Osteoblast (primary cell): ENCODE data around the gene CPNE4. TPM values are rescaled to one million over a fixed set of nuclear protein-coding genes. Genes with fewer than 3 reads are reported as not detected.
A peak's percentile ranks its signal among the peaks of the same experiment; 100 is the strongest.

Source experiments
- DNase-seq: peaks from one replicate; pipeline ENCODE4 v3.0.0; 2011; ENCODE audit warnings: low spot score, mixed read lengths; ENCODE audit not compliant: insufficient read length; ENCODE audit errors: missing footprints
- H2AFZ ChIP-seq: 2 replicates; pipeline ENCODE4 v1.6.0; 2011; ENCODE audit warnings: mild to moderate bottlenecking, low read length
- H3K27ac ChIP-seq: 2 replicates; pipeline ENCODE4 v1.5.1; 2011; ENCODE audit warnings: mild to moderate bottlenecking, low read depth, low read length, moderate library complexity
- H3K27me3 ChIP-seq: 2 replicates; pipeline ENCODE4 v1.6.0; 2012; ENCODE audit warnings: mild to moderate bottlenecking, control low read depth, inconsistent platforms, low read length, moderate library complexity; ENCODE audit not compliant: insufficient read depth
- H3K36me3 ChIP-seq: 2 replicates; pipeline ENCODE4 v1.5.1; 2011; ENCODE audit warnings: mild to moderate bottlenecking, low read length, control low read depth, moderate library complexity; ENCODE audit not compliant: insufficient read depth
- H3K4me1 ChIP-seq: 2 replicates; pipeline ENCODE4 v1.5.1; 2011; ENCODE audit warnings: mild to moderate bottlenecking, low read length, control low read depth, moderate library complexity; ENCODE audit not compliant: insufficient read depth
- H3K4me2 ChIP-seq: 2 replicates; pipeline ENCODE4 v1.6.0; 2011; ENCODE audit warnings: mild to moderate bottlenecking, low read length; ENCODE audit not compliant: insufficient read depth
- H3K4me3 ChIP-seq: fragments of 200-600 bp; sonication (generic); 3 replicates; pipeline ENCODE4 v1.5.1; 2012; ENCODE audit warnings: mild to moderate bottlenecking, low read length, inconsistent platforms; ENCODE audit not compliant: insufficient read depth
- H3K79me2 ChIP-seq: 2 replicates; pipeline ENCODE4 v1.6.0; 2012; ENCODE audit warnings: mild to moderate bottlenecking, low read length, control low read depth, inconsistent platforms; ENCODE audit not compliant: insufficient read depth
- H3K9me3 ChIP-seq: 2 replicates; pipeline ENCODE4 v1.5.1; 2011; ENCODE audit warnings: low read depth, low read length, control low read depth
- H4K20me1 ChIP-seq: 2 replicates; pipeline ENCODE4 v1.6.0; 2012; ENCODE audit warnings: mild to moderate bottlenecking, low read length, control low read depth; ENCODE audit not compliant: insufficient read depth
- total RNA-seq: library from RNA; depleted of rRNA; stranded (reverse); fragments of >200 nt; gene quantifications from 2 replicates; pipeline ENCODE4 v1.2.3, GENCODE V29; 2012
- TF ChIP-seq, protein P1 (sequence below): IDR thresholded peaks from 2 replicates; pipeline ENCODE4 v1.5.1; 2011; ENCODE audit warnings: mild to moderate bottlenecking, low read depth, low read length, moderate library complexity; ENCODE audit errors: extremely low read depth

Gene CPNE4
- total RNA-seq, 1 donor = not detected

DNA sequence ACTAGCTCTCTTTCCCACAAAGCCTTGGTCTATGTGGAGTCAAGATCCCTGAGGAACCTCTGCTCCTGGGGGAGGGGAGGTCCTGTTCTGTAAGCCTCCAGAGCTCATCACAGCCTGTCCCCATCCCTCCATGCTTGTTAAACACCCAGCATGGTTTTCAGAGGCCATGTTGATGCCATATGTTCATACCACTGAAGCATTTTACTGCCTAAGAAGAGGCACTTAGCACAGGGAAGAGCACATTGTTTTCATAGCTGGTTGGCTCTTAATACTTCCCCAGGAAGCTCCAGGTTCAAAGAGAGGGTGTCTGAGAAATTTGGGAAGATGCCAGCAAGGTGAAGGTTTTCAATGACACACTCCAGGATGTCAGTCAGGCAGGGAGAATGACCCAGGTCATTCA, 25.6 kb downstream of the CPNE4 start:
- no peaks in the 10 kb centered on the region for H3K27me3 ChIP-seq
- no peaks in the 10 kb centered on the region for H4K20me1 ChIP-seq
- H3K4me3 ChIP-seq = no peak overlapping the region
- no peaks in the 10 kb centered on the region for H3K9me3 ChIP-seq
- no peaks in the 10 kb centered on the region for H3K36me3 ChIP-seq
- H3K4me1 ChIP-seq = no peaks in the 10 kb centered on the region
- no peak overlapping the region for H3K27ac ChIP-seq
- no peak overlapping the region for H3K4me2 ChIP-seq
- no peak for DNase-seq
- H3K79me2 ChIP-seq = no peaks in the 10 kb centered on the region
- TF ChIP-seq, protein P1, sequence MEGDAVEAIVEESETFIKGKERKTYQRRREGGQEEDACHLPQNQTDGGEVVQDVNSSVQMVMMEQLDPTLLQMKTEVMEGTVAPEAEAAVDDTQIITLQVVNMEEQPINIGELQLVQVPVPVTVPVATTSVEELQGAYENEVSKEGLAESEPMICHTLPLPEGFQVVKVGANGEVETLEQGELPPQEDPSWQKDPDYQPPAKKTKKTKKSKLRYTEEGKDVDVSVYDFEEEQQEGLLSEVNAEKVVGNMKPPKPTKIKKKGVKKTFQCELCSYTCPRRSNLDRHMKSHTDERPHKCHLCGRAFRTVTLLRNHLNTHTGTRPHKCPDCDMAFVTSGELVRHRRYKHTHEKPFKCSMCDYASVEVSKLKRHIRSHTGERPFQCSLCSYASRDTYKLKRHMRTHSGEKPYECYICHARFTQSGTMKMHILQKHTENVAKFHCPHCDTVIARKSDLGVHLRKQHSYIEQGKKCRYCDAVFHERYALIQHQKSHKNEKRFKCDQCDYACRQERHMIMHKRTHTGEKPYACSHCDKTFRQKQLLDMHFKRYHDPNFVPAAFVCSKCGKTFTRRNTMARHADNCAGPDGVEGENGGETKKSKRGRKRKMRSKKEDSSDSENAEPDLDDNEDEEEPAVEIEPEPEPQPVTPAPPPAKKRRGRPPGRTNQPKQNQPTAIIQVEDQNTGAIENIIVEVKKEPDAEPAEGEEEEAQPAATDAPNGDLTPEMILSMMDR = no peak
- no peak overlapping the region for H2AFZ ChIP-seq

DNA sequence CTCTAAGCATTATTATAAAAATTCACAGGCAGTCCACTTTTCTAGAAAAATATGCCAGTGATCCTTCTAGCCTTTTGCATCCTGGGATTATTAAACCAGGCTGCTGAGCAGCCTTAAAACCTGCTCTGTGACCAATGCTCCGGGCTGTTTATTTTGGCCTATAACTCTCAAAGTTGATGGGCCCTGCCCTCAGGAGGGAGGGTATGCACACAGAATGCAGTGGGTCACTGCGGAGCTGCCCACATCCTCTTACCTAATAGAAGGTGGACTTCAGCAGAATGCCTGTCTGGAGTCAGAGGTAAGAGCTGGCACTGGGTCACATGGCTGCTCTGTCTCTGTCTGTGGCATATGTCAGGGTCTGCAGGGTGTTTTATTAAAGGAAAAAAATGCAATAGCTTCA, 26.0 kb downstream of the CPNE4 start:
- Histone ChIP-seq H3K36me3 (no peaks in the 10 kb centered on the region), H3K4me3 (no peak overlapping the region), H3K4me1 (no peaks in the 10 kb centered on the region), H4K20me1 (no peaks in the 10 kb centered on the region), H3K27ac (no peak overlapping the region), H3K27me3 (no peaks in the 10 kb centered on the region), H3K4me2 (no peak overlapping the region), H3K79me2 (no peaks in the 10 kb centered on the region), H2AFZ (no peak overlapping the region), H3K9me3 (no peaks in the 10 kb centered on the region)
- TF ChIP-seq, protein P1 = no peak
- DNase-seq = no peak

DNA sequence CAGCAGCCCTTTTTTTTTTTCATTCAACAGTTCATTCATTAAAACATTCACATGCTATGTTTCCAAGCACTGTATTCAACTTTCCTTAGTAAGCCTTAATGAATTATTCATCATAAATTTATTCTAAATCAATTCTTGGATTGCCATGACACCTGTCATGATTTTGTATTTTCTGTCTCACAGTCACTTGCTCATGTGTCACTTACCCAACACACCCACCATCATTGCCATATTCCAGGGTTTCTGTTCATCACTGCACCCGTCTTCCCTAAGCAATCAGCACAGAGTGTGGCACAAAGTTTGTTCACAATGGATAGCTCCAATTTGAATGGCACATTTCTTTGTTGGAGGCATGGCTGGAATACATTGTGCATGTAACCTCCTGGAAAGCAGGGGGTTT, 27.2 kb downstream of the CPNE4 start:
- Histone ChIP-seq H4K20me1 (no peaks in the 10 kb centered on the region), H3K27me3 (no peaks in the 10 kb centered on the region), H3K4me1 (no peaks in the 10 kb centered on the region), H3K27ac (no peak overlapping the region), H3K9me3 (no peaks in the 10 kb centered on the region), H3K4me2 (no peak overlapping the region), H2AFZ (no peak overlapping the region), H3K4me3 (no peak overlapping the region), H3K36me3 (no peaks in the 10 kb centered on the region), H3K79me2 (no peaks in the 10 kb centered on the region)
- TF ChIP-seq, protein P1 = no peak
- no peak for DNase-seq

DNA sequence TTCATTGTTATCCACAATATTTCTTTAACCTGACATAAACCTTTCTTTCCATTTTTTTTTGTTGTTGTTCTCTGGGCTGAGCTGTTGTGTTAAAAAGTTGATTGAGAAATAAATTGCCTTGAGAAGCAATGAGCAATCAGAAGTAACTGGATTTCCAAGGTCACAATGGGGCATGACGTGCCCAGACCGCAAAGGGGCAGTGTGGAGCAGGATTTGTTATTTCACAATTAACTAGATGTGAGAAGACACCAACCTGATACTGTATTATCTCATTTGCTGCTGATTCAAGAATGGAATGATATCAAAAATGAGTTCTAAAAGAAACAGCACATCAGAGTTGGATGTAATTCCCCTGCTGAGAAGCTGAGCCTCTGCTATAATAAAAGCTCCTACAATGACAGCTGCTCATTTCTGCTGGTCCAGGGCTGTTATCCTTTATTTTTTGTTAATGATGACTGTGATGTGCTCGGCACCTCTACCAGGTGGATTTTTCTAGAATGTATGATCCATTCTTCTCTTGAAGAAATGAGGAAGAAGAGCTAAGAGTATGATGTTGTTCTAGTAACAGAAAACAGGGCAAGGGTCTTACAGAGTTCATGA, 28.1 kb downstream of the CPNE4 start:
- H3K9me3 ChIP-seq = no peaks in the 10 kb centered on the region
- DNase-seq = peak; percentile 73

More for the DNA sequence above, 28.1 kb downstream of the CPNE4 start:
- Histone ChIP-seq H3K79me2 (no peaks in the 10 kb centered on the region), H3K4me1 (no peaks in the 10 kb centered on the region), H3K4me3 (no peak overlapping the region), H2AFZ (no peak overlapping the region), H4K20me1 (no peaks in the 10 kb centered on the region), H3K36me3 (no peaks in the 10 kb centered on the region), H3K27ac (no peak overlapping the region), H3K27me3 (no peaks in the 10 kb centered on the region), H3K4me2 (no peak overlapping the region)
- TF ChIP-seq, protein P1 = peak; percentile 61
